Breast epithelium (tissue), 3 donors: ENCODE data around the gene PTPN4.

ENCODE experiments used
- POLR2A ChIP-seq: fragments of 450-650 bp; IDR thresholded peaks from one replicate; pipeline ENCODE4 v1.6.1; 2016; ENCODE audit warnings: antibody characterized with exemption, mild to moderate bottlenecking, moderate library complexity
- POLR2AphosphoS5 ChIP-seq, 3 donors: sonication (generic); formaldehyde crosslinking; IDR thresholded peaks; one replicate each; pipeline ENCODE4 v1.6.1; 2017; ENCODE audit warnings: antibody characterized with exemption in 3 of 3
- TF ChIP-seq, protein P1 (sequence below), 3 donors: fragments of 450-650 bp; IDR thresholded peaks; one replicate each; pipeline ENCODE4 v1.5.1; 2016 to 2017; ENCODE audit warnings: antibody characterized with exemption in 3 of 3, mild to moderate bottlenecking in 3 of 3, moderate library complexity in 3 of 3

DNA sequence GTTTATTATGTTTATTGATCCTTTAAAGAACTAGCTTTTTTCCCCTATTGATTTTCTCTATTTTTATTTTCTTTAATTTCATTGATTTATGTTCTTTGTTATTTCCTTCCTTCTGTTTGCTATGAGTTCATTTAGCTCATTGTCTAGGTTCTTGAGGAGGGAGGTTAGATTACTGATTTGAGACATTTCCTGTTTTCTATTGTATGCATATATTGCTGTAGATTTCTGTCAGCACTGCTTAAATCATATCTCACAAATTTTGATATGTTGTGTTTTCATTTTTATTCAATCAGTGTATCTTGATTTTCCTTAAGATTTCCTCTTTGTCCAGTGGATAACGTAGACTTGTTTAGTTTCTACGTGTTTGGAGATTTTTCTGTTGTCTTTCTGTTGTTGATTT lies 43.4 kb downstream of the PTPN4 start:
- TF ChIP-seq, protein P1, sequence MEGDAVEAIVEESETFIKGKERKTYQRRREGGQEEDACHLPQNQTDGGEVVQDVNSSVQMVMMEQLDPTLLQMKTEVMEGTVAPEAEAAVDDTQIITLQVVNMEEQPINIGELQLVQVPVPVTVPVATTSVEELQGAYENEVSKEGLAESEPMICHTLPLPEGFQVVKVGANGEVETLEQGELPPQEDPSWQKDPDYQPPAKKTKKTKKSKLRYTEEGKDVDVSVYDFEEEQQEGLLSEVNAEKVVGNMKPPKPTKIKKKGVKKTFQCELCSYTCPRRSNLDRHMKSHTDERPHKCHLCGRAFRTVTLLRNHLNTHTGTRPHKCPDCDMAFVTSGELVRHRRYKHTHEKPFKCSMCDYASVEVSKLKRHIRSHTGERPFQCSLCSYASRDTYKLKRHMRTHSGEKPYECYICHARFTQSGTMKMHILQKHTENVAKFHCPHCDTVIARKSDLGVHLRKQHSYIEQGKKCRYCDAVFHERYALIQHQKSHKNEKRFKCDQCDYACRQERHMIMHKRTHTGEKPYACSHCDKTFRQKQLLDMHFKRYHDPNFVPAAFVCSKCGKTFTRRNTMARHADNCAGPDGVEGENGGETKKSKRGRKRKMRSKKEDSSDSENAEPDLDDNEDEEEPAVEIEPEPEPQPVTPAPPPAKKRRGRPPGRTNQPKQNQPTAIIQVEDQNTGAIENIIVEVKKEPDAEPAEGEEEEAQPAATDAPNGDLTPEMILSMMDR (IDR thresholded peaks at IDR 0.05) = no peak
- TF ChIP-seq POLR2A = no peak
- no peak for TF ChIP-seq POLR2AphosphoS5 (IDR thresholded peaks at IDR 0.05)
